ENCODE results near the gene WNT16. TPM values are rescaled to one million over a fixed set of nuclear protein-coding genes. Genes with fewer than 3 reads are reported as not detected.
"Not testable (repeated sequence)": the region's sequence is repeated elsewhere in the genome, so short reads cannot be mapped to it uniquely, and the experiment has no call there.

WNT16 gene
- total RNA-seq, 2 donors from 2014 or later: 0.11 TPM; not detected in 1

DNA sequence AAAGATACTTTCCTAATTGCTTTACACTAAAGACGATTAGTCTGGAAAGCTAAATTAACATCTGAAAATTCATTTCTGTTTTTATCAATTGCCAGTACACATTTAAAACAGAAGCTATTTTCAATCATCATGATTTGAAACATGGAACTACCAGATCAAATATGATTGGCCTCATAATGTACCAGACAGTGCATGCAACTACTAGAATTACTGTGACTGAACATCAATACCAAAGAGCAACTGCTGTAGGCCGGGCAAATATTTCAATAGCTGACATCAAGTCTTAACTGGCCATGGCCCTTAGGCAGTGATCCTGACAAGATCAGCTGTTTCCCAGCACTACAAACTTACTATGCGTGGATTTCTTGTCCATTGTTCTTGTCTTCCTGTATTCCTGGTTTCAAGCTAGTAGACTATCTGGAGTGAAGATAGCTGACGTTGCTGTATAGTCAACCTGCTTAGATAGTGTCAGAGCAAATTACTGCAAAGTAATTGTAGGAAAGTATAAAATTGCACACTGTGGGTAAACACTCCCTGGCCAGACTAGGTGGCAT lies 21.7 kb upstream of the WNT16 start:
- intact Hi-C loops (cut with DNase I): no loop called here
- Histone ChIP-seq H3K4me3 (no peak overlapping the region), H3K27ac (no peak overlapping the region), H3K27me3 (no peaks in the 10 kb centered on the region), H3K9ac (ENCODE audit: low read depth in 2 of 2, low read length in 2 of 2) (no peak overlapping the region), H3K36me3 (no peaks in the 10 kb centered on the region), H3K9me3 (no peaks in the 10 kb centered on the region), H3K4me1 (no peaks in the 10 kb centered on the region)
- DNase-seq: no peak
- TF ChIP-seq, protein P1, sequence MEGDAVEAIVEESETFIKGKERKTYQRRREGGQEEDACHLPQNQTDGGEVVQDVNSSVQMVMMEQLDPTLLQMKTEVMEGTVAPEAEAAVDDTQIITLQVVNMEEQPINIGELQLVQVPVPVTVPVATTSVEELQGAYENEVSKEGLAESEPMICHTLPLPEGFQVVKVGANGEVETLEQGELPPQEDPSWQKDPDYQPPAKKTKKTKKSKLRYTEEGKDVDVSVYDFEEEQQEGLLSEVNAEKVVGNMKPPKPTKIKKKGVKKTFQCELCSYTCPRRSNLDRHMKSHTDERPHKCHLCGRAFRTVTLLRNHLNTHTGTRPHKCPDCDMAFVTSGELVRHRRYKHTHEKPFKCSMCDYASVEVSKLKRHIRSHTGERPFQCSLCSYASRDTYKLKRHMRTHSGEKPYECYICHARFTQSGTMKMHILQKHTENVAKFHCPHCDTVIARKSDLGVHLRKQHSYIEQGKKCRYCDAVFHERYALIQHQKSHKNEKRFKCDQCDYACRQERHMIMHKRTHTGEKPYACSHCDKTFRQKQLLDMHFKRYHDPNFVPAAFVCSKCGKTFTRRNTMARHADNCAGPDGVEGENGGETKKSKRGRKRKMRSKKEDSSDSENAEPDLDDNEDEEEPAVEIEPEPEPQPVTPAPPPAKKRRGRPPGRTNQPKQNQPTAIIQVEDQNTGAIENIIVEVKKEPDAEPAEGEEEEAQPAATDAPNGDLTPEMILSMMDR (IDR thresholded peaks at IDR 0.05): no peak

GRCh38 chr7:121313220-121313792 lies 15.5 kb upstream of the WNT16 start:
- peak overlapping the region in 1 of 2 donors; percentile 28 for H3K9ac ChIP-seq (ENCODE audit: low read depth in 2 of 2, low read length in 2 of 2)
- no peak overlapping the region for H3K4me3 ChIP-seq
- DNase-seq: peak; percentile 22

GRCh38 chr7:121313793-121314676 lies 14.8 kb upstream of the WNT16 start:
- Histone ChIP-seq H3K27me3 (no peaks in the 10 kb centered on the region), H3K4me3 (no peak overlapping the region), H3K4me1 (peaks cover 5% of the 10 kb centered on the region), H3K27ac (peak overlapping the region; percentile 30), H3K36me3 (no peaks in the 10 kb centered on the region), H3K9me3 (no peaks in the 10 kb centered on the region), H3K9ac (ENCODE audit: low read depth in 2 of 2, low read length in 2 of 2) (peak overlapping the region in 1 of 2 donors; percentile 28)
- intact Hi-C loops (cut with DNase I): no loop called here
- DNase-seq: peak; percentile 32
- TF ChIP-seq, protein P1 (IDR thresholded peaks at IDR 0.05): no peak

More at GRCh38 chr7:121313220-121313792, 15.5 kb upstream of the WNT16 start:
- Histone ChIP-seq H3K27me3 (no peaks in the 10 kb centered on the region), H3K36me3 (no peaks in the 10 kb centered on the region), H3K4me1 (peaks cover 5% of the 10 kb centered on the region), H3K9me3 (no peaks in the 10 kb centered on the region), H3K27ac (peak overlapping the region; percentile 30)
- intact Hi-C loops (cut with DNase I): no loop called here
- TF ChIP-seq, protein P1 (IDR thresholded peaks at IDR 0.05): no peak

- H3K27ac ChIP-seq; H3K9ac ChIP-seq (ENCODE audit: low read depth in 2 of 2, low read length in 2 of 2); DNase-seq; H3K4me1 ChIP-seq; H3K4me3 ChIP-seq; H3K27me3 ChIP-seq; H3K36me3 ChIP-seq; intact Hi-C loops (cut with DNase I); H3K9me3 ChIP-seq: not testable (repeated sequence)
These were observed 13.6 kb upstream of the WNT16 start for GRCh38 chr7:121315170-121315569.

DNA sequence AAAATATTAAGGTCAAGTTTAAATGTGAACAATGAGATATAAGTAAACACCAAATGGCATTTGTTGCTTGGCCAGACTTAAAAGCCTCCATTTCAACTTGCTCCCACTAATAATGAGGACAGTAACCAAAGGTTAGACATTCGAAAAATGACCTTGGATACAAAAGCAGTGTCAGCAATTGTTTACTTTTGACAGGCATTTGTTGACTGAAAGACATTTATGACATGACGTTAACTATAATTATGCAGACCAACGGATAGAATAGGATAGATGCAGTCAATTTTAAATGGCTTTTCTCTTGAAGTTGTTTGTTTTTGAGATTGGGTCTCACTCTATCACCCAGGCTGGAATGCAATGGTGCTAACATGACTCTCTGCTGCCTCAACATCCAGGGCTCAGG lies 6.3 kb upstream of the WNT16 start:
- Histone ChIP-seq H3K27ac (no peak overlapping the region), H3K9ac (ENCODE audit: low read depth in 2 of 2, low read length in 2 of 2) (no peak overlapping the region), H3K4me3 (no peak overlapping the region), H3K36me3 (no peaks in the 10 kb centered on the region), H3K9me3 (no peaks in the 10 kb centered on the region), H3K27me3 (no peaks in the 10 kb centered on the region), H3K4me1 (no peaks in the 10 kb centered on the region)
- intact Hi-C loops (cut with DNase I): no loop called here
- TF ChIP-seq, protein P1 (IDR thresholded peaks at IDR 0.05): no peak
- DNase-seq: no peak
